Keratinocyte (primary cell): ENCODE results near the gene EXOC3. TPM values are rescaled to one million over a fixed set of nuclear protein-coding genes. Genes with fewer than 3 reads are reported as not detected.

ENCODE experiments used
- DNase-seq: peaks from one replicate; pipeline ENCODE4 v3.0.0-alpha.2; 2011; ENCODE audit warnings: low read depth, missing footprints, low spot score
- FAIRE-seq: peaks from 2 replicates; lab custom pipeline; 2011; peaks lifted over from hg19 to GRCh38; lab: Jason Lieb, UNC
- H2AFZ ChIP-seq: 2 replicates; pipeline ENCODE4 v1.6.0; 2012; ENCODE audit warnings: low read length, control low read depth, inconsistent platforms; ENCODE audit not compliant: control insufficient read depth
- H3K27ac ChIP-seq: 2 replicates; pipeline ENCODE4 v1.5.1; 2011; ENCODE audit warnings: low read length; ENCODE audit not compliant: control insufficient read depth, insufficient read depth
- H3K27me3 ChIP-seq: 3 replicates; pipeline ENCODE4 v1.6.0; 2011; ENCODE audit warnings: low read length; ENCODE audit not compliant: control insufficient read depth, insufficient read depth; ENCODE audit errors: extremely low read depth
- H3K36me3 ChIP-seq, 2 experiments: 2 replicates in 1 of 2; 3 replicates in 1 of 2; pipeline ENCODE4 v1.5.1; 2011; ENCODE audit warnings: low read length in 2 of 2, mild to moderate bottlenecking in 1 of 2; ENCODE audit not compliant: control insufficient read depth in 2 of 2, insufficient read depth in 2 of 2; ENCODE audit errors: extremely low read depth in 1 of 2
- H3K4me1 ChIP-seq: 3 replicates; pipeline ENCODE4 v1.5.1; 2011; ENCODE audit warnings: low read length; ENCODE audit not compliant: control insufficient read depth, insufficient read depth; ENCODE audit errors: extremely low read depth
- H3K4me2 ChIP-seq: 3 replicates; pipeline ENCODE4 v1.6.0; 2011; ENCODE audit warnings: low read depth, low read length; ENCODE audit not compliant: control insufficient read depth, insufficient read depth; ENCODE audit errors: extremely low read depth
- H3K4me3 ChIP-seq, 3 experiments: fragments of 200-600 bp in 1 of 3; sonication (generic) in 1 of 3; 2 replicates in 2 of 3; 3 replicates in 1 of 3; pipeline ENCODE4 v1.5.1; 2011 to 2016; ENCODE audit warnings: low read length in 3 of 3, mild to moderate bottlenecking in 3 of 3, control low read depth in 2 of 3, inconsistent platforms in 1 of 3, low read depth in 1 of 3, mixed read lengths in 1 of 3, mixed run types in 1 of 3, moderate library complexity in 1 of 3; ENCODE audit not compliant: control insufficient read depth in 2 of 3, insufficient read depth in 2 of 3; ENCODE audit errors: extremely low read depth in 1 of 3
- H3K79me2 ChIP-seq: 2 replicates; pipeline ENCODE4 v1.6.0; 2012; ENCODE audit warnings: low read length; ENCODE audit not compliant: control insufficient read depth, insufficient read depth
- H3K9ac ChIP-seq: 3 replicates; pipeline ENCODE4 v1.6.0; 2011; ENCODE audit warnings: low read length; ENCODE audit not compliant: control insufficient read depth, insufficient read depth; ENCODE audit errors: extremely low read depth
- H3K9me1 ChIP-seq: 3 replicates; pipeline ENCODE4 v1.6.0; 2011; ENCODE audit warnings: low read length; ENCODE audit not compliant: control insufficient read depth, insufficient read depth; ENCODE audit errors: extremely low read depth
- H3K9me3 ChIP-seq: 2 replicates; pipeline ENCODE4 v1.5.1; 2012; ENCODE audit warnings: low read depth, low read length; ENCODE audit not compliant: control insufficient read depth
- H4K20me1 ChIP-seq: 3 replicates; pipeline ENCODE4 v1.6.0; 2011; ENCODE audit warnings: low read length; ENCODE audit not compliant: control insufficient read depth, insufficient read depth; ENCODE audit errors: extremely low read depth
- EZH2 ChIP-seq: IDR thresholded peaks from one replicate; pipeline ENCODE4 v1.6.1; 2012; ENCODE audit warnings: inconsistent platforms, mild to moderate bottlenecking, low read length, moderate library complexity
- dilution Hi-C: fragments of 300-500 bp; cut with MboI; formaldehyde crosslinking; loops from one replicate; pipeline ENCODE4 v1.7.0; 2020; ENCODE audit warnings: low sequenced_read_pairs; ENCODE audit not compliant: extremely low pct_ligation_motif_present
- polyA plus RNA-seq, 5 experiments: library from polyadenylated mRNA; depleted of rRNA in 3 of 5; stranded (reverse) in 3 of 5; stranded (forward) in 1 of 5; unstranded in 1 of 5; fragments of >200 nt; gene quantifications; 1 replicate in 1 of 5; 2 replicates in 3 of 5; 3 replicates in 1 of 5; pipeline versions ENCODE4 v1.2.1 to v1.2.3, GENCODE V29; 2011 to 2012; ENCODE audit warnings: missing spikeins in 2 of 5, low read depth in 1 of 5, low replicate concordance in 1 of 5
- TF ChIP-seq, protein P1 (sequence below), 3 experiments: IDR thresholded peaks in 1 of 3; conservative IDR thresholded peaks in 1 of 3; optimal IDR thresholded peaks in 1 of 3; 2 replicates in 2 of 3; 3 replicates in 1 of 3; pipeline versions ENCODE3 to v1.5.1; 2011; ENCODE audit warnings: low read length in 3 of 3, mild to moderate bottlenecking in 3 of 3, moderate library complexity in 2 of 3, control low read depth in 1 of 3, inconsistent platforms in 1 of 3; ENCODE audit not compliant: insufficient read depth in 2 of 3; ENCODE audit errors: extremely low read depth in 1 of 3

Gene EXOC3
- polyA plus RNA-seq, 1 donor (not counting 4 experiments of a cell fraction or from before 2014, with no cell fraction given), result 14.2 TPM

DNA sequence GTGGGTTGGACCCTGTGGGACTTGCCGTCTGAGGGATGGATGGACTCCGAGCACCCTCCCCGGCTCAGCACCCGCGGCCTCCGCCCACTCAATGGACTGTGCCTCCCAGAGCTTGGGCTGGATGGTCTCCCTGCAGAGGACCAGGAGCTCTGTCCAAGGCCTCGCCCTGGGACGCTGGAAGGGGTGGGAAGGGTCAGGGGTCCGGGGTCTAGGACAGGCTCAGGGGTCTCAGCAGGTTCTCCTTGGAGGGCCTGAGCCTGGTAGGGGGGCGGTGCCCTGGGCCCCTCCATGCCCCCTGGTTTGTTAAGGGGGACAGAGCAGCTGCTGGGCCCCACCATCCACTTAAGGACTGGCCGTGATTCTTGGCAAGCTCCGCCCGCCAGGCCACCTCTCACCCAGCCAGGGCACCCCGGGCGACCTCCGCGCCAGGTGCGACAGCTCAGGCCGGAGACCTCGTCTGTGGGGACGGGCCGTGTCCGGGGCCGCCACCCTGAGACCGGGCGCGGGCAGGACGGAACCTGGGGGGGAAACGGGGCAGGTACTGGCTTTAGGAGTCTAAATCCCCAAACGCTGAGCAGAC is 29.2 kb downstream of the EXOC3 start:
- Histone ChIP-seq H2AFZ (peak overlapping the region; percentile 22), H3K4me1 (peaks cover 20% of the 10 kb centered on the region), H3K27ac (peak overlapping the region; percentile 75), H3K9me3 (no peaks in the 10 kb centered on the region), H3K27me3 (peaks cover 21% of the 10 kb centered on the region), H3K4me3 (peak overlapping the region; percentile 75 to 83 (median 81)), H3K9me1 (no peaks in the 10 kb centered on the region), H4K20me1 (no peaks in the 10 kb centered on the region), H3K79me2 (peaks cover 16% of the 10 kb centered on the region), H3K36me3 (peaks cover 0 to 5% of the 10 kb centered on the region in 2 experiments), H3K4me2 (peak overlapping the region; percentile 84), H3K9ac (peak overlapping the region; percentile 87)
- DNase-seq, result no peak
- dilution Hi-C loops, result no loop called here
- no peak for FAIRE-seq
- no peak for TF ChIP-seq EZH2
- TF ChIP-seq, protein P1, sequence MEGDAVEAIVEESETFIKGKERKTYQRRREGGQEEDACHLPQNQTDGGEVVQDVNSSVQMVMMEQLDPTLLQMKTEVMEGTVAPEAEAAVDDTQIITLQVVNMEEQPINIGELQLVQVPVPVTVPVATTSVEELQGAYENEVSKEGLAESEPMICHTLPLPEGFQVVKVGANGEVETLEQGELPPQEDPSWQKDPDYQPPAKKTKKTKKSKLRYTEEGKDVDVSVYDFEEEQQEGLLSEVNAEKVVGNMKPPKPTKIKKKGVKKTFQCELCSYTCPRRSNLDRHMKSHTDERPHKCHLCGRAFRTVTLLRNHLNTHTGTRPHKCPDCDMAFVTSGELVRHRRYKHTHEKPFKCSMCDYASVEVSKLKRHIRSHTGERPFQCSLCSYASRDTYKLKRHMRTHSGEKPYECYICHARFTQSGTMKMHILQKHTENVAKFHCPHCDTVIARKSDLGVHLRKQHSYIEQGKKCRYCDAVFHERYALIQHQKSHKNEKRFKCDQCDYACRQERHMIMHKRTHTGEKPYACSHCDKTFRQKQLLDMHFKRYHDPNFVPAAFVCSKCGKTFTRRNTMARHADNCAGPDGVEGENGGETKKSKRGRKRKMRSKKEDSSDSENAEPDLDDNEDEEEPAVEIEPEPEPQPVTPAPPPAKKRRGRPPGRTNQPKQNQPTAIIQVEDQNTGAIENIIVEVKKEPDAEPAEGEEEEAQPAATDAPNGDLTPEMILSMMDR (optimal IDR thresholded peaks at IDR 0.05 in 1 of 3, IDR thresholded peaks at IDR 0.05 in 1 of 3, conservative IDR thresholded peaks at IDR 0.05 in 1 of 3; ENCODE audit: extremely low read depth in 1 of 3, insufficient read depth in 2 of 3, low read length in 3 of 3), result no peak

DNA sequence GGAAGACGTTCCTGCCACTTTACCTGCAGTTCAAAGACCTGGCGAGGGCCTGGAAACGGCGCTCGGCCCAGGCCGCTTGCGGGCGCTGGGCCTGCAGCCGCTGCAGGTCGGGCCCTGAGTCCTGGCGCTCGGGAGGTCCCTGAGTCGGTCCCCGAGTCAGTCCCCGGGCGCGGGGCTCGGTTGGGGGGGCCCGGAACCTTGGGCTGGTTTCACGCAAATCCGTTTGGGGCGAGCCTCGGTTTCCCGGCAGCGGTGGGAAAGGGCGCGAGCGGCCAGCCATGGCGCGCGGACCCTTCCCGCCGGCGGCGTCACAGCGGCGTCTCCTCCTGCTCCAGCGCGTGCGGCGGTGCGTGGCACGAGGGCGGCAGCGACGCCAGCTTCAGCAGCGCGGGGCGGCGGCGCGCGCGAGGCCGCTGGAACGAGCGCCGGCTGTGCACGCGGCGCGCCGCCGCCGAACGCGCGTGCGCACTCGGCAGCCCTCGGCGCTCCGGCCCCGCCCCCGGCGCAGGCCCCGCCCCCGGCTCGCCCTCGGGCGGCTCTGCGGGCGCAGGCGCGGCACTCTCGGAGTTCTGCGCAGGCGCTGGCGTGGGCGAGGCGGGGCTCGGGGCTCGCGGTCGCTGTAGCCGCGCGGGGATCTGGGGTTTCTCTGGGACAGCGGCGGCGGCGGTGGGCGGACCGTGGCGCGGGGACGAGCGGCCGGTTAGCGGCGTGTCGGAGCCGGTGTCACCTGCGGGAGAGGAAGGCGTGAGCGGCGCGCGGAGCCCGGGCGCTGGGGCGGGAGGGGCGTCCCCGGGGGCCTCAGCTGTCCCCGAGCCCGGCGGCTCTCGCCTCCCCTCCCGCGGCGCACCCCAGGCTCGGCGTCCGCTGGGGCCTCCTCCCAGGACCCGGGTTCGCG is 29.9 kb downstream of the EXOC3 start:
- DNase-seq (no peak), FAIRE-seq (no peak)
- Histone ChIP-seq H2AFZ (peak overlapping the region; percentile 22), H3K4me1 (peaks cover 20% of the 10 kb centered on the region), H3K4me2 (peak overlapping the region; percentile 86), H3K27me3 (peaks cover 21% of the 10 kb centered on the region), H3K9me3 (no peaks in the 10 kb centered on the region), H3K9ac (peak overlapping the region; percentile 87), H3K4me3 (peak overlapping the region; percentile 75 to 83 (median 81)), H3K79me2 (peaks cover 16% of the 10 kb centered on the region), H3K27ac (peak overlapping the region; percentile 75), H4K20me1 (no peaks in the 10 kb centered on the region), H3K9me1 (no peaks in the 10 kb centered on the region), H3K36me3 (peaks cover 0 to 5% of the 10 kb centered on the region in 2 experiments)
- no peak for TF ChIP-seq EZH2
- TF ChIP-seq, protein P1 (optimal IDR thresholded peaks at IDR 0.05 in 1 of 3, IDR thresholded peaks at IDR 0.05 in 1 of 3, conservative IDR thresholded peaks at IDR 0.05 in 1 of 3; ENCODE audit: extremely low read depth in 1 of 3, insufficient read depth in 2 of 3, low read length in 3 of 3), result no peak
- dilution Hi-C loops, result no loop called here
